Neural cell (in vitro differentiated cells): ENCODE data around the gene MS4A13.
"Not testable (repeated sequence)": the region's sequence is repeated elsewhere in the genome, so short reads cannot be mapped to it uniquely, and the experiment has no call there.

Experiments
- EP300 ChIP-seq: fragments of 450-650 bp; conservative IDR thresholded peaks from 2 replicates; pipeline ENCODE4 v1.6.1; 2014; ENCODE audit warnings: antibody characterized with exemption, mild to moderate bottlenecking, moderate library complexity; ENCODE audit not compliant: poor library complexity, severe bottlenecking
- EZH2 ChIP-seq: fragments of 200-600, 300-800 bp; shearing (Covaris generic), sonication (generic); IDR thresholded peaks from 2 replicates; pipeline ENCODE4 v1.6.1; 2014; ENCODE audit warnings: antibody characterized with exemption, low read length, borderline replicate concordance, mild to moderate bottlenecking; ENCODE audit not compliant: insufficient read depth, poor library complexity, severe bottlenecking
- MXI1 ChIP-seq: fragments of 450-650 bp; conservative IDR thresholded peaks from 2 replicates; pipeline ENCODE4 v1.6.1; 2014; ENCODE audit warnings: antibody characterized with exemption, mild to moderate bottlenecking; ENCODE audit not compliant: poor library complexity, severe bottlenecking
- POLR2AphosphoS5 ChIP-seq: IDR thresholded peaks from 2 replicates; pipeline ENCODE4 v1.6.1; 2012
- RAD21 ChIP-seq: fragments of 450-650 bp; conservative IDR thresholded peaks from 2 replicates; pipeline ENCODE4 v1.6.1; 2014; ENCODE audit warnings: antibody characterized with exemption, mild to moderate bottlenecking, moderate library complexity
- SMC3 ChIP-seq: fragments of 450-650 bp; conservative IDR thresholded peaks from 2 replicates; pipeline ENCODE4 v1.6.1; 2014; ENCODE audit warnings: antibody characterized with exemption, mild to moderate bottlenecking, moderate library complexity; ENCODE audit not compliant: poor library complexity
- TAF1 ChIP-seq: IDR thresholded peaks from 2 replicates; pipeline ENCODE4 v1.6.1; 2012; ENCODE audit warnings: low read depth
- TF ChIP-seq, protein P1 (sequence below): fragments of 450-650 bp; IDR thresholded peaks from 2 replicates; pipeline ENCODE4 v1.5.1; 2014; ENCODE audit warnings: antibody characterized with exemption, mild to moderate bottlenecking, moderate library complexity; ENCODE audit not compliant: poor library complexity, severe bottlenecking
- TF ChIP-seq, protein P2 (sequence below): IDR thresholded peaks from 2 replicates; pipeline ENCODE4 v1.6.1; 2012; ENCODE audit warnings: borderline replicate concordance

DNA sequence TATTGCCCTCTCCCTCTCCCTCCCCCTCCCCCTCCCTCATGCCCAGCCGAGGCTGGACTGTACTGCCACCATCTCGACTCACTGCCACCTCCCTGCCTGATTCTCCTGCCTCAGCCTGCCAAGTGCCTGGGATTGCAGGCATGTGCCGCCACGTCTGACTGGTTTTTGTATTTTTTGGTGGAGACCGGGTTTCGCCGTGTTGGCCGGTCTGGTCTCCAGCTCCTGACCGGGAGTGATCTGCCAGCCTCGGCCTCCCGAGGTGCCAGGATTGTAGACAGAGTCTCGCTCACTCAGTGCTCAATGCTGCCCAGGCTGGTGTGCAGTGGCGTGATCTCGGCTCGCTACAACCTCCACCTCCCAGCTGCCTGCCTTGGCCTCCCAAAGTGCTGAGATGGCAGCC, 5.6 kb upstream of the MS4A13 start:
- TF ChIP-seq, protein P1, sequence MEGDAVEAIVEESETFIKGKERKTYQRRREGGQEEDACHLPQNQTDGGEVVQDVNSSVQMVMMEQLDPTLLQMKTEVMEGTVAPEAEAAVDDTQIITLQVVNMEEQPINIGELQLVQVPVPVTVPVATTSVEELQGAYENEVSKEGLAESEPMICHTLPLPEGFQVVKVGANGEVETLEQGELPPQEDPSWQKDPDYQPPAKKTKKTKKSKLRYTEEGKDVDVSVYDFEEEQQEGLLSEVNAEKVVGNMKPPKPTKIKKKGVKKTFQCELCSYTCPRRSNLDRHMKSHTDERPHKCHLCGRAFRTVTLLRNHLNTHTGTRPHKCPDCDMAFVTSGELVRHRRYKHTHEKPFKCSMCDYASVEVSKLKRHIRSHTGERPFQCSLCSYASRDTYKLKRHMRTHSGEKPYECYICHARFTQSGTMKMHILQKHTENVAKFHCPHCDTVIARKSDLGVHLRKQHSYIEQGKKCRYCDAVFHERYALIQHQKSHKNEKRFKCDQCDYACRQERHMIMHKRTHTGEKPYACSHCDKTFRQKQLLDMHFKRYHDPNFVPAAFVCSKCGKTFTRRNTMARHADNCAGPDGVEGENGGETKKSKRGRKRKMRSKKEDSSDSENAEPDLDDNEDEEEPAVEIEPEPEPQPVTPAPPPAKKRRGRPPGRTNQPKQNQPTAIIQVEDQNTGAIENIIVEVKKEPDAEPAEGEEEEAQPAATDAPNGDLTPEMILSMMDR, result not testable (repeated sequence)
- TF ChIP-seq EP300, MXI1, POLR2AphosphoS5, EZH2, RAD21, SMC3, TAF1: not testable (repeated sequence)
- TF ChIP-seq, protein P2, sequence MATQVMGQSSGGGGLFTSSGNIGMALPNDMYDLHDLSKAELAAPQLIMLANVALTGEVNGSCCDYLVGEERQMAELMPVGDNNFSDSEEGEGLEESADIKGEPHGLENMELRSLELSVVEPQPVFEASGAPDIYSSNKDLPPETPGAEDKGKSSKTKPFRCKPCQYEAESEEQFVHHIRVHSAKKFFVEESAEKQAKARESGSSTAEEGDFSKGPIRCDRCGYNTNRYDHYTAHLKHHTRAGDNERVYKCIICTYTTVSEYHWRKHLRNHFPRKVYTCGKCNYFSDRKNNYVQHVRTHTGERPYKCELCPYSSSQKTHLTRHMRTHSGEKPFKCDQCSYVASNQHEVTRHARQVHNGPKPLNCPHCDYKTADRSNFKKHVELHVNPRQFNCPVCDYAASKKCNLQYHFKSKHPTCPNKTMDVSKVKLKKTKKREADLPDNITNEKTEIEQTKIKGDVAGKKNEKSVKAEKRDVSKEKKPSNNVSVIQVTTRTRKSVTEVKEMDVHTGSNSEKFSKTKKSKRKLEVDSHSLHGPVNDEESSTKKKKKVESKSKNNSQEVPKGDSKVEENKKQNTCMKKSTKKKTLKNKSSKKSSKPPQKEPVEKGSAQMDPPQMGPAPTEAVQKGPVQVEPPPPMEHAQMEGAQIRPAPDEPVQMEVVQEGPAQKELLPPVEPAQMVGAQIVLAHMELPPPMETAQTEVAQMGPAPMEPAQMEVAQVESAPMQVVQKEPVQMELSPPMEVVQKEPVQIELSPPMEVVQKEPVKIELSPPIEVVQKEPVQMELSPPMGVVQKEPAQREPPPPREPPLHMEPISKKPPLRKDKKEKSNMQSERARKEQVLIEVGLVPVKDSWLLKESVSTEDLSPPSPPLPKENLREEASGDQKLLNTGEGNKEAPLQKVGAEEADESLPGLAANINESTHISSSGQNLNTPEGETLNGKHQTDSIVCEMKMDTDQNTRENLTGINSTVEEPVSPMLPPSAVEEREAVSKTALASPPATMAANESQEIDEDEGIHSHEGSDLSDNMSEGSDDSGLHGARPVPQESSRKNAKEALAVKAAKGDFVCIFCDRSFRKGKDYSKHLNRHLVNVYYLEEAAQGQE, result not testable (repeated sequence)
